GM13977 (cell line): ENCODE data around the gene SOCS7.
A peak's percentile ranks its signal among the peaks of the same experiment; 100 is the strongest.

ENCODE experiments used
- DNase-seq: peaks from one replicate; pipeline ENCODE4 v3.0.0; 2012; ENCODE audit warnings: low spot score
- CTCF ChIP-seq: IDR thresholded peaks from 2 replicates; pipeline ENCODE4 v1.5.1; 2012; ENCODE audit warnings: mild to moderate bottlenecking, control low read depth; ENCODE audit not compliant: insufficient read depth; ENCODE audit errors: extremely low read depth, missing control alignments
- in situ Hi-C: fragments of 300-500 bp; cut with MboI; formaldehyde crosslinking; loops from one replicate; pipeline ENCODE4 v1.12.0; 2022; ENCODE audit warnings: low sequenced_read_pairs, low pct_unique_long_range_greater_than_20kb, mixed read lengths, inconsistent platforms; ENCODE audit not compliant: unreplicated experiment

Gene SOCS7

DNA sequence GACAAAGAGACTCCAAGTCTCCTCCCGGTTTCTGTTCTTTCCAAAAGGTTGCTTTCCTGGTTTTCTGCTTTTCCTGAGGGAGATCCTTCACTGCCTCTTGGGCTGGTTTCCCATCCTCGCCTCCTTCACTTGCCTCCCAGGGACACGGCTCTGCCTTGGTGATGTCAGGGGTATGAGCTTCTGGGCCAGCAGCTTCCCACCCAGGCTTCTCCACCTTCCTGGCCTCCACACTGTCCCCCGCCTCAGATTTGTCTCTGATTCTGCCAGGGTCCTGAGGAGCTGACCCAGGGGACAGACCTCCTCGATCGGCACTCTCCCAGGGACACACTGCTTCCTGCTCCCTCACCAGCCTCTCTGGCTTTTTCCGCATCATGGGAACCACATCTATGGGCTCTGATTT is 22.4 kb upstream of the SOCS7 start:
- in situ Hi-C loops = no loop called here
- no peak for DNase-seq
- TF ChIP-seq CTCF = no peak

- in situ Hi-C loops = no loop called here
Measured at GRCh38 chr17:38329808-38330730, 21.6 kb upstream of the SOCS7 start.

GRCh38 chr17:38330941-38331411 is 20.7 kb upstream of the SOCS7 start:
- no peak for TF ChIP-seq CTCF
- no peak for DNase-seq
- in situ Hi-C loops = no loop called here

More at GRCh38 chr17:38329808-38330730, 21.6 kb upstream of the SOCS7 start:
- DNase-seq = no peak
- no peak for TF ChIP-seq CTCF

- TF ChIP-seq CTCF = no peak
- in situ Hi-C loops = no loop called here
- no peak for DNase-seq
Measured at GRCh38 chr17:38332735-38333134, 18.9 kb upstream of the SOCS7 start.

DNA sequence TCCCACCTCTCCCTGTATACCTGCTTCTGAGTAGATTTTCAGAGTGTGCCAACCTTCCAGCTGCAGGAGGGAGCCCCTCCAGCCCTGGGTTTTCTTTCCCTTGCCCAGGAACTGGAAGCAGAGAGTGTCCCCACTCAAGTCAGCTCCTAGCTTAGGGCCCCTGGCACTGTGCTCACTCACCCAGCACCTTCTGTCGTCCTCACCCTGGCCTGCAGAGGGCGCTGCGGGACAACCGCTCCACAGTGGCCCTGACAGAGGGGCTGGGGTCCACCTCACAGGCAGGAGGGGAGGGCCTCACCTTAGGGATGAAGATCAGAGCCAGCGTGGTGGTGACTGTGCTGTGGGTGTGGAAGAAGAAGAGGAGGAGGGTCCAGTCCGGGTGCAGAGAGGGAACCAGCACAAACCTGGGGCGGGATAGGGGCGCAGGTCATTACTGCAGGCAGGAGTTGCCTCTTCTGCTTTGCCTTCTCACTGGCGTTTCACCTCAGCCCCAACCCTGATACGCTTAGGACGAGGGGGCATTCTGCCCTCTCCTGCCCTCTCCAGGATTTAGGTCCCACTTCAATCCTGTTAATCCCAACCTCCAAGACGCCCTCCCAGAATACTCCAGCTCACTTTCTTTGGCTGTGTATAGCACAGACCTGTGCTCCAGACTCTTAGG is 17.9 kb upstream of the SOCS7 start:
- peak; percentile 73 for TF ChIP-seq CTCF
- peak; percentile 68 for DNase-seq
- in situ Hi-C loops = no loop called here

- no peak for DNase-seq
- in situ Hi-C loops = no loop called here
- TF ChIP-seq CTCF = no peak
Measured at GRCh38 chr17:38334480-38335364, 16.9 kb upstream of the SOCS7 start.
